ENCODE results near the gene MDM1. TPM values are rescaled to one million over a fixed set of nuclear protein-coding genes. Genes with fewer than 3 reads are reported as not detected.

Gene MDM1
- total RNA-seq (2021) = 8.8 and 10.6 TPM in 2 replicates
- long read RNA-seq, transcript MDM1-201 (14 exons, 2,918 nt) = major isoform, 16 of 54 reads
- long read RNA-seq, transcript MDM1-205 (3 exons, 2,170 nt) = minor isoform, 10 of 54 reads
- long read RNA-seq, transcript MDM1-203 (3 exons, 2,718 nt) = minor isoform, 8 of 54 reads
- long read RNA-seq, partial matches to known transcripts = 5 of 54 reads
- long read RNA-seq, other reads (novel, unspliced or antisense) = 14 of 54 reads

DNA sequence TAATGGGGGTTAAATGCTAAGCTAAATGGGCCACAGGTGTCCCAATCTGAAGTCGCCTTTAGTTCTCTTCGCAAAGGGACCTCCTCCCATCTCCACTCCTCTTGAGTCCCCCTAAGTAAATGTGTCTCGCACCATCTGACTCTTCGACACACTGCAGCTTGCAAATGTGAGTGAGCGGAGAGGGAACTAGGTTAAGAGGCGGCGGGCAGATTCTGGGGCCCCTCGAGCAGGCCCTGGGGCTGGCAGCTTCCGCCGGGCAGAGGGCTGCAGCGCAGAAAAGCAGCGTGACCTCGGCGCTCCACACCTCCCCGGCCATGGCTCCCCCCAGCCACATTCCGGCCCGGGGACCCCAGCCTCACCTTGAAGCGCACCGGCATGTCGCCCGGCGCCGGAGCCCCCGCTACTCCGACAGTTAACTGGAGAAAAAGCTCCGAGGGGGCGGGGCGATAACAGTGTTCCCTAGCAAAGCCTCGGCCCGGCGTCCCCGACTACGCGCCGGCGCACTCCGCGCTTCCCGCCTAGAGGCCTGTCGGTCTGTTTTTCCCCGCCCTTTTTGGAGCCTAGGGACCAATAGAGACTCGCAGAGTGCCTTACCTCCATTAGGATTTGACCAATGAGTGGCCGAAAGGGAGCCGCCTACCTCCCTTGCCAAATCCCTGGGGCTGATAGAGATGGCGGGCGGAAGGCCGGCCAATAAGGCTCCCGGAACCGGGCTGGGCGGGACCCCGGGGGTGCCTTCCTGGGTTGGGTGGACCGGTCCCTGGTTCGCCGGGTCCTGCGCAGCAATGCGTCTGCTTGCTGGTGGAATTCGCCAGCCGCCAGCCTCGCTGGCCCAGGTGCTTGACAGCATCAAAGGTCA is at the start of gene MDM1:
Gene MDM1, minus strand, starts transcription at position 494 of the 859 bp plus-strand sequence. Its CDS starts 117 bp downstream, at position 377.
- DNase-seq = peak; percentile 99
- H3K4me1 Mint-ChIP-seq = peaks cover 33 to 39% of the 10 kb centered on the region in 2 experiments

More for the DNA sequence above, at the start of gene MDM1:
- TF ChIP-seq CTCF (conservative IDR thresholded peaks at IDR 0.05) = no peak
- Mint-ChIP-seq H3K27me3 (ENCODE audit: low read depth) (no peaks in the 10 kb centered on the region; the same call in none of the 2 replicates), H3K9me3 (no peaks in the 10 kb centered on the region; a peak in 1 of 5 replicates), H3K36me3 (ENCODE audit: insufficient read depth in 1 of 3, low read depth in 3 of 3) (no peaks in the 10 kb centered on the region), H3K27ac (peak within 1 kb of the TSS in 1 of 3 experiments; percentile 74; a peak in 2 of 7 replicates), H3K4me3 (peak within 1 kb of the TSS; percentile 82 to 90)
- H4K20me1 ChIP-seq (ENCODE audit: control insufficient read depth, insufficient read depth, insufficient read length) = no peaks in the 10 kb centered on the region
- no peak within 1 kb of the TSS for H3T11ph ChIP-seq (ENCODE audit: low read length)
- H2AK5ac ChIP-seq (ENCODE audit: insufficient read length, low read length) = no peak within 1 kb of the TSS
- H3K56ac ChIP-seq (ENCODE audit: insufficient read length, low read depth, low read length) = no peak within 1 kb of the TSS
- H2BK120ac ChIP-seq (ENCODE audit: low read depth, low read length, poor library complexity, severe bottlenecking) = no peak within 1 kb of the TSS
- no peaks in the 10 kb centered on the region for H3K79me1 ChIP-seq (ENCODE audit: insufficient read depth, low read depth, low read length, poor library complexity, severe bottlenecking)
- H3K79me2 ChIP-seq (ENCODE audit: insufficient read depth, low read length) = no peaks in the 10 kb centered on the region
- H3K14ac ChIP-seq (ENCODE audit: insufficient read depth, low read length) = no peak within 1 kb of the TSS
- H4K8ac ChIP-seq (replicated peaks; ENCODE audit: insufficient read length, low read depth, low read length) = no peak within 1 kb of the TSS
- H2BK5ac ChIP-seq (ENCODE audit: insufficient read length, low read length) = no peak within 1 kb of the TSS
- H3K9ac ChIP-seq (ENCODE audit: extremely low read depth, insufficient read length, low read length) = peak within 1 kb of the TSS; percentile 78
- peaks cover 6% of the 10 kb centered on the region for H3K23me2 ChIP-seq (ENCODE audit: insufficient read length, low read depth, low read length, poor library complexity, severe bottlenecking)
- no peak within 1 kb of the TSS for H4K5ac ChIP-seq (ENCODE audit: insufficient read length, low read depth, low read length)
- no peak within 1 kb of the TSS for H3K23ac ChIP-seq (ENCODE audit: insufficient read length, low read depth, low read length)
- H3K4me1 ChIP-seq (ENCODE audit: insufficient read depth, low read length) = no peaks in the 10 kb centered on the region
- no peak within 1 kb of the TSS for H2BK20ac ChIP-seq (ENCODE audit: low read depth, low read length, poor library complexity, severe bottlenecking)
- no peak within 1 kb of the TSS for H3K4ac ChIP-seq (ENCODE audit: low read depth, low read length)
- H3K27me3 ChIP-seq (ENCODE audit: insufficient read depth, low read length) = no peaks in the 10 kb centered on the region
- no peak within 1 kb of the TSS for H4K91ac ChIP-seq (ENCODE audit: insufficient read length, low read depth, low read length)
- H3K27ac ChIP-seq (ENCODE audit: insufficient read length, low read depth, low read length) = no peak within 1 kb of the TSS
- no peak within 1 kb of the TSS for H2BK15ac ChIP-seq (ENCODE audit: low read depth, low read length)
- H2BK12ac ChIP-seq (ENCODE audit: insufficient read length, low read depth, low read length) = no peak within 1 kb of the TSS
- WGBS (ENCODE audit: extremely low coverage, insufficient read length, low lambda C conversion rate) = no CpG with 5 or more reads among the region's 59 CpGs
- peak within 1 kb of the TSS; percentile 85 for H3K4me2 ChIP-seq (ENCODE audit: insufficient read depth, insufficient read length, low read length)
- H2AFZ ChIP-seq (ENCODE audit: low read length) = peak within 1 kb of the TSS; percentile 46
- H3K9me3 ChIP-seq (ENCODE audit: control insufficient read depth, low read depth, low read length) = no peaks in the 10 kb centered on the region
- H3K18ac ChIP-seq (ENCODE audit: insufficient read length, low read depth, low read length) = no peak within 1 kb of the TSS

All from H9 (cell line).